H9 (cell line): ENCODE results near the gene EHBP1. TPM values are rescaled to one million over a fixed set of nuclear protein-coding genes. Genes with fewer than 3 reads are reported as not detected.

Experiments used
- DNase-seq: peaks from one replicate; pipeline ENCODE4 v3.0.0-alpha.2; 2017
- H2AFZ ChIP-seq: one replicate; pipeline ENCODE4 v1.6.1; 2013; ENCODE audit warnings: mild to moderate bottlenecking, low read length, control low read depth, moderate library complexity
- H2AK5ac ChIP-seq: 2 replicates; pipeline ENCODE4 v1.6.1; 2013; ENCODE audit warnings: low read length, control low read depth, mixed read lengths; ENCODE audit not compliant: insufficient read length
- H2BK120ac ChIP-seq: one replicate; pipeline ENCODE4 v1.6.1; 2013; ENCODE audit warnings: low read depth, mild to moderate bottlenecking, low read length, control low read depth, inconsistent platforms; ENCODE audit not compliant: poor library complexity, severe bottlenecking
- H2BK12ac ChIP-seq: 2 replicates; pipeline ENCODE4 v1.6.1; 2013; ENCODE audit warnings: low read length, control low read depth, mixed read lengths, low read depth; ENCODE audit not compliant: insufficient read length
- H2BK15ac ChIP-seq: 2 replicates; pipeline ENCODE4 v1.6.1; 2013; ENCODE audit warnings: low read depth, low read length, control low read depth
- H2BK20ac ChIP-seq: one replicate; pipeline ENCODE4 v1.6.1; 2013; ENCODE audit warnings: low read depth, mild to moderate bottlenecking, low read length, control low read depth, inconsistent platforms; ENCODE audit not compliant: poor library complexity, severe bottlenecking
- H2BK5ac ChIP-seq: 2 replicates; pipeline ENCODE4 v1.6.1; 2013; ENCODE audit warnings: low read length, control low read depth, mixed read lengths; ENCODE audit not compliant: insufficient read length
- H3K14ac ChIP-seq: 2 replicates; pipeline ENCODE4 v1.6.1; 2013; ENCODE audit warnings: low read length, control low read depth; ENCODE audit not compliant: insufficient read depth
- H3K18ac ChIP-seq: 2 replicates; pipeline ENCODE4 v1.6.1; 2013; ENCODE audit warnings: low read depth, mild to moderate bottlenecking, mixed read lengths, low read length, control low read depth; ENCODE audit not compliant: insufficient read length
- H3K23ac ChIP-seq: 2 replicates; pipeline ENCODE4 v1.6.1; 2013; ENCODE audit warnings: low read length, control low read depth, mixed read lengths, low read depth; ENCODE audit not compliant: insufficient read length
- H3K23me2 ChIP-seq: 2 replicates; pipeline ENCODE4 v1.6.1; 2013; ENCODE audit warnings: low read depth, mild to moderate bottlenecking, mixed read lengths, low read length, control low read depth; ENCODE audit not compliant: insufficient read length, poor library complexity, severe bottlenecking
- H3K27ac ChIP-seq: 2 replicates; pipeline ENCODE4 v1.5.1; 2013; ENCODE audit warnings: low read length, control low read depth, mixed read lengths, low read depth; ENCODE audit not compliant: insufficient read length
- H3K27me3 ChIP-seq: 2 replicates; pipeline ENCODE4 v1.6.1; 2013; ENCODE audit warnings: low read length, control low read depth, inconsistent platforms; ENCODE audit not compliant: insufficient read depth
- H3K4ac ChIP-seq: 2 replicates; pipeline ENCODE4 v1.6.1; 2013; ENCODE audit warnings: low read depth, mild to moderate bottlenecking, control low read depth, inconsistent platforms, low read length, moderate library complexity
- H3K4me1 ChIP-seq: 2 replicates; pipeline ENCODE4 v1.6.1; 2013; ENCODE audit warnings: low read length, control low read depth, inconsistent platforms; ENCODE audit not compliant: insufficient read depth
- H3K4me2 ChIP-seq: 2 replicates; pipeline ENCODE4 v1.6.1; 2013; ENCODE audit warnings: low read length, control low read depth, mixed read lengths; ENCODE audit not compliant: insufficient read length, insufficient read depth
- H3K56ac ChIP-seq: 2 replicates; pipeline ENCODE4 v1.6.1; 2013; ENCODE audit warnings: low read depth, mild to moderate bottlenecking, mixed read lengths, low read length, control low read depth; ENCODE audit not compliant: insufficient read length
- H3K79me1 ChIP-seq: 2 replicates; pipeline ENCODE4 v1.6.1; 2013; ENCODE audit warnings: low read depth, mild to moderate bottlenecking, moderate library complexity, low read length, control low read depth, inconsistent platforms; ENCODE audit not compliant: insufficient read depth, poor library complexity, severe bottlenecking
- H3K79me2 ChIP-seq: 2 replicates; pipeline ENCODE4 v1.6.1; 2013; ENCODE audit warnings: low read length, control low read depth, inconsistent platforms; ENCODE audit not compliant: insufficient read depth
- H3K9ac ChIP-seq: 2 replicates; pipeline ENCODE4 v1.6.1; 2013; ENCODE audit warnings: low read length, control low read depth, mixed read lengths; ENCODE audit not compliant: insufficient read length; ENCODE audit errors: extremely low read depth
- H3K9me3 ChIP-seq: one replicate; pipeline ENCODE4 v1.6.1; 2013; ENCODE audit warnings: low read depth, low read length, inconsistent platforms; ENCODE audit not compliant: control insufficient read depth
- H3T11ph ChIP-seq: one replicate; pipeline ENCODE4 v1.6.1; 2013; ENCODE audit warnings: mild to moderate bottlenecking, low read length, control low read depth, inconsistent platforms
- H4K20me1 ChIP-seq: one replicate; pipeline ENCODE4 v1.6.1; 2013; ENCODE audit not compliant: control insufficient read depth, insufficient read length, insufficient read depth
- H4K5ac ChIP-seq: 2 replicates; pipeline ENCODE4 v1.6.1; 2013; ENCODE audit warnings: low read depth, mild to moderate bottlenecking, mixed read lengths, low read length, control low read depth; ENCODE audit not compliant: insufficient read length
- H4K8ac ChIP-seq: replicated peaks from 2 replicates; pipeline ENCODE4 v1.6.1; 2013; ENCODE audit warnings: low read length, control low read depth, mixed read lengths, low read depth; ENCODE audit not compliant: insufficient read length
- H4K91ac ChIP-seq: 2 replicates; pipeline ENCODE4 v1.6.1; 2013; ENCODE audit warnings: low read depth, mild to moderate bottlenecking, moderate library complexity, mixed read lengths, low read length, control low read depth; ENCODE audit not compliant: insufficient read length
- H3K27ac Mint-ChIP-seq, 3 experiments: 2 replicates in 2 of 3; 3 replicates in 1 of 3; pipeline ENCODE4 v1.8.0; 2020 to 2021; ENCODE audit warnings: mixed read lengths in 3 of 3, mild to moderate bottlenecking in 1 of 3, moderate library complexity in 1 of 3
- H3K27me3 Mint-ChIP-seq: 2 replicates; pipeline ENCODE4 v1.8.0; 2021; ENCODE audit warnings: low read depth, mild to moderate bottlenecking, moderate library complexity, mixed read lengths
- H3K36me3 Mint-ChIP-seq, 3 experiments: 2 replicates in 2 of 3; 3 replicates in 1 of 3; pipeline ENCODE4 v1.8.0; 2020 to 2021; ENCODE audit warnings: low read depth in 3 of 3, mixed read lengths in 3 of 3; ENCODE audit not compliant: insufficient read depth in 1 of 3
- H3K4me1 Mint-ChIP-seq, 2 experiments: 2 replicates each; pipeline ENCODE4 v1.8.0; 2020; ENCODE audit warnings: mixed read lengths in 2 of 2
- H3K4me3 Mint-ChIP-seq, 2 experiments: 2 replicates in 1 of 2; 3 replicates in 1 of 2; pipeline ENCODE4 v1.8.0; 2020 to 2021; ENCODE audit warnings: mild to moderate bottlenecking in 2 of 2, mixed read lengths in 2 of 2, moderate library complexity in 1 of 2
- H3K9me3 Mint-ChIP-seq, 2 experiments: 2 replicates in 1 of 2; 3 replicates in 1 of 2; pipeline ENCODE4 v1.8.0; 2020; ENCODE audit warnings: mild to moderate bottlenecking in 2 of 2, mixed read lengths in 2 of 2, moderate library complexity in 1 of 2
- CTCF ChIP-seq: fragments of 200-600 bp; sonication (generic); conservative IDR thresholded peaks from 3 replicates; pipeline ENCODE4 v1.8.0; 2021; ENCODE audit warnings: antibody characterized with exemption, mild to moderate bottlenecking
- WGBS: extraction: QIAGEN DNeasy Blood & Tissue Kit; methylation state at CpG from one replicate; pipeline ENCODE4 v1.1.7; 2013; ENCODE audit warnings: missing lambda C conversion rate, low lambda C conversion rate, mixed read lengths; ENCODE audit not compliant: insufficient read length; ENCODE audit errors: extremely low coverage; 5-methylcytosine and 5-hydroxymethylcytosine counted together
- total RNA-seq: library from RNA; stranded (reverse); gene quantifications from 2 replicates; pipeline ENCODE4 v1.2.1, GENCODE V29; 2021

Gene EHBP1
- total RNA-seq, 1 experiment from 2014 or later, result 35.6 TPM

- Histone ChIP-seq H2BK120ac (no peak overlapping the region), H3K9me3 (no peaks in the 10 kb centered on the region), H2AK5ac (no peak overlapping the region), H3K4me2 (no peak overlapping the region), H3K79me2 (no peaks in the 10 kb centered on the region), H3K18ac (no peak overlapping the region), H2BK15ac (no peak overlapping the region), H4K91ac (no peak overlapping the region), H3K27ac (no peak overlapping the region), H3K79me1 (no peaks in the 10 kb centered on the region), H4K8ac (no peak overlapping the region), H4K5ac (no peak overlapping the region), H3K56ac (no peak overlapping the region), H4K20me1 (no peaks in the 10 kb centered on the region), H3K27me3 (no peaks in the 10 kb centered on the region), H3T11ph (no peak overlapping the region), H3K14ac (no peak overlapping the region), H2AFZ (no peak overlapping the region), H2BK12ac (no peak overlapping the region), H2BK5ac (no peak overlapping the region), H3K9ac (no peak overlapping the region), H2BK20ac (no peak overlapping the region), H3K4me1 (no peaks in the 10 kb centered on the region), H3K23me2 (no peaks in the 10 kb centered on the region), H3K23ac (no peak overlapping the region), H3K4ac (no peak overlapping the region)
- TF ChIP-seq CTCF, result no peak
- WGBS, result no CpG with 5 or more reads among the region's 1 CpG
- Mint-ChIP-seq H3K27ac (0 out of 7 replicates have a peak overlapping the region, but pooled peaks of 1 of the 3 experiments have one; percentile 71), H3K9me3 (peaks cover 2 to 4% of the 10 kb centered on the region in 2 experiments; a peak in 3 of 5 replicates), H3K4me3 (no peak overlapping the region), H3K4me1 (peaks cover 4 to 8% of the 10 kb centered on the region in 2 experiments), H3K36me3 (no peaks in the 10 kb centered on the region; a peak in 1 of 7 replicates), H3K27me3 (peaks cover 2% of the 10 kb centered on the region; the same call in 1 of the 2 replicates)
- DNase-seq, result no peak
Measured at GRCh38 chr2:63093502-63093901, 388.0 kb downstream of the EHBP1 start.

Other genes with a start within 250 kb of the EHBP1 start
- gene TMEM17, start 199.5 kb upstream of the EHBP1 start, total RNA-seq, result 1.3 and 1.5 TPM in 2 replicates